Measurements from ENCODE around the gene CRLF2.

DNA sequence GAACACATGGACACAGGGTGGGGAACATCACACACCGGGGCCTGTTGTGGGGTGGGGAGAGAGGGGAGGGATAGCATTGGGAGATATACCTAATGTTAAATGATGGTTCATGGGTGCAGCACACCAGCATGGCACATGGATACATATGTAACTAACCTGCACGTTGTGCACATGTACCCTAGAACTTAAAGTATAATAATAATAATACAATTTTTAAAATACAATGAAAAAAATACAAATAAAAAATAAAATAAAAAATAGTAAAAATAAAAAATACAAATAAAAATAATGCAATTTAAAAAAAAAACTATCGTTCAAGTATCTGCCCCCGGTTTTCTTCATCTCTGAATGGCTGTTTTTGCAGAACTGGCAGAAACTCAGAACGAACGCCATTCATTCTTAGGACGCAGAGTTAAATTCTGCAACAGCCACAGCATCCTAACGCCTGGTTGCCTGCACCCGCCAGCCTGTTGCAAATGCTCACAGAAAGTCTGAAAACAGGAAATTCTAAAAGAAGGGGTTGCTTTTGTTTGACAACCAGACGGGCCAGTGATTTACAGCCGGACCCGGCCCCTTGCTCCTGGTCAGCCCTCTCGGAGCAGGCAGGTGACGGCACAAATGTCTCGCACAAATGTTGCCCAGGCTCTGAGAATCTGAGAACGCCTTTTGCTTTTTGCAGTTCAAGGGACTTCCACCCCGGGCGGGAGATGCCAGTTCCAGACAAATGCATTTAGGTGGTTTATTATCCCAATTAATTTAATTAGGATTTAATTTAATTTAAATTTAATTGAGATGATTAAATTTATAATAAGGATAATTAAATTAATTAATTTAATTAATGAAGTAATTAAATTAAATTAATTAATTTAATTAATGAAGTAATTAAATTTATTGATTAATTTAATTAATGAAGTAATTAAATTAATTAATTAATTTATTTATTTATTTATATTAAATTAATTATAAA is 47.8 kb downstream of the CRLF2 start:
- TF ChIP-seq, protein P1, sequence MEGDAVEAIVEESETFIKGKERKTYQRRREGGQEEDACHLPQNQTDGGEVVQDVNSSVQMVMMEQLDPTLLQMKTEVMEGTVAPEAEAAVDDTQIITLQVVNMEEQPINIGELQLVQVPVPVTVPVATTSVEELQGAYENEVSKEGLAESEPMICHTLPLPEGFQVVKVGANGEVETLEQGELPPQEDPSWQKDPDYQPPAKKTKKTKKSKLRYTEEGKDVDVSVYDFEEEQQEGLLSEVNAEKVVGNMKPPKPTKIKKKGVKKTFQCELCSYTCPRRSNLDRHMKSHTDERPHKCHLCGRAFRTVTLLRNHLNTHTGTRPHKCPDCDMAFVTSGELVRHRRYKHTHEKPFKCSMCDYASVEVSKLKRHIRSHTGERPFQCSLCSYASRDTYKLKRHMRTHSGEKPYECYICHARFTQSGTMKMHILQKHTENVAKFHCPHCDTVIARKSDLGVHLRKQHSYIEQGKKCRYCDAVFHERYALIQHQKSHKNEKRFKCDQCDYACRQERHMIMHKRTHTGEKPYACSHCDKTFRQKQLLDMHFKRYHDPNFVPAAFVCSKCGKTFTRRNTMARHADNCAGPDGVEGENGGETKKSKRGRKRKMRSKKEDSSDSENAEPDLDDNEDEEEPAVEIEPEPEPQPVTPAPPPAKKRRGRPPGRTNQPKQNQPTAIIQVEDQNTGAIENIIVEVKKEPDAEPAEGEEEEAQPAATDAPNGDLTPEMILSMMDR (IDR thresholded peaks at IDR 0.05), result no peak
- no peak for TF ChIP-seq POLR2A (IDR thresholded peaks at IDR 0.05)
